IMR-90 (cell line): ENCODE results near the gene ESR2.
A peak's percentile ranks its signal among the peaks of the same experiment; 100 is the strongest.

Source experiments
- NFE2L2 ChIP-seq: fragments of 150-350 bp; IDR thresholded peaks from 2 replicates; pipeline ENCODE4 v1.6.1; 2016; ENCODE audit warnings: low read depth, mild to moderate bottlenecking, low read length
- POLR2A ChIP-seq: IDR thresholded peaks from 2 replicates; pipeline ENCODE4 v1.6.1; 2012; ENCODE audit warnings: mild to moderate bottlenecking, low read depth, low read length
- RCOR1 ChIP-seq: IDR thresholded peaks from 2 replicates; pipeline ENCODE4 v1.6.1; 2012; ENCODE audit warnings: mild to moderate bottlenecking, low read length, improper control_type of control experiment; ENCODE audit not compliant: insufficient replicate concordance
- RFX5 ChIP-seq: IDR thresholded peaks from 2 replicates; pipeline ENCODE4 v1.8.0; 2012; ENCODE audit warnings: low read depth, mild to moderate bottlenecking, low read length, moderate library complexity
- TF ChIP-seq, protein P1 (sequence below): conservative IDR thresholded peaks from 2 replicates; pipeline ENCODE4 v1.5.1; 2012; ENCODE audit warnings: mild to moderate bottlenecking, low read depth, low read length, improper control_type of control experiment
- TF ChIP-seq, protein P2 (sequence below): fragments of 150-350 bp; IDR thresholded peaks from 2 replicates; pipeline ENCODE4 v1.6.1; 2017; ENCODE audit warnings: mild to moderate bottlenecking, antibody characterized with exemption, low read length, low read depth
- TF ChIP-seq, protein P3 (sequence below): fragments of 150-350 bp; IDR thresholded peaks from 2 replicates; pipeline ENCODE4 v1.6.1; 2016; ENCODE audit warnings: low read depth, mild to moderate bottlenecking, low read length, moderate library complexity, borderline replicate concordance

DNA sequence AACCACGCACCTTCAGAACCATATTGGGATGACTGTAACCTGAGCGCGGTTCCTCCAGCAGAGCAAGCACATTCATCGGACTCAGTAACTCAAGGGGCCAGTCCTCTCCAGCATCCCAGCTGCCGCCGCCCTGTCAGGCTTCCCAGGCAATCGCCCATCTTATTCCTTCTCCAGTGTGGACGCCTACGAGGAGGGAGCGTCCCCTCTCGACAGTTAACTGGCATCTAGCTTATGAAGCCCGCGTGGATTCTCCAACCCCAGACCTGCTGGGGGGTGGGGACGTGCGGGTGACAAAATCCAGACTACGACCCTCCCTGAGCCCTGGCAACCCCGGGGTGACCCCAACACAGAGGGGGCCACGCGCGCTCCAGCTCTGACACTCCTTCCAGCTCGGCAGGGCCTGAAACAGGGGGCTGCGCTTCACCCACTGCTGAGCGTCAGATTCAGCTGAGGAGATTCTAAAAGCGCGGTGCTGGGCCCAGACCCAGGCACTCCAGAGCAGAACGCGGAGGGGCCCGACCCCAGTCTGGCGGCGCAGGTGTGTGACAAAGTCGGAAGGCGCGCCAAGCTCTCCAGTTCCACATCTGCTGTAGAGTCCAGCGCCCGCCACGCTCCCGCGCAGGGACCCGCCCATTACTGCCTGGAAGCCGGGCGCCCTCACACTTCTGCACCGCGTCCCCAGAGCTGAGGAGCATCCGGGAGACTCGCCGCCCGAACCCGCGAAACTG lies 43.9 kb upstream of the ESR2 start:
- TF ChIP-seq POLR2A (no peak), NFE2L2 (no peak), RFX5 (no peak), RCOR1 (no peak)
- TF ChIP-seq, protein P1, sequence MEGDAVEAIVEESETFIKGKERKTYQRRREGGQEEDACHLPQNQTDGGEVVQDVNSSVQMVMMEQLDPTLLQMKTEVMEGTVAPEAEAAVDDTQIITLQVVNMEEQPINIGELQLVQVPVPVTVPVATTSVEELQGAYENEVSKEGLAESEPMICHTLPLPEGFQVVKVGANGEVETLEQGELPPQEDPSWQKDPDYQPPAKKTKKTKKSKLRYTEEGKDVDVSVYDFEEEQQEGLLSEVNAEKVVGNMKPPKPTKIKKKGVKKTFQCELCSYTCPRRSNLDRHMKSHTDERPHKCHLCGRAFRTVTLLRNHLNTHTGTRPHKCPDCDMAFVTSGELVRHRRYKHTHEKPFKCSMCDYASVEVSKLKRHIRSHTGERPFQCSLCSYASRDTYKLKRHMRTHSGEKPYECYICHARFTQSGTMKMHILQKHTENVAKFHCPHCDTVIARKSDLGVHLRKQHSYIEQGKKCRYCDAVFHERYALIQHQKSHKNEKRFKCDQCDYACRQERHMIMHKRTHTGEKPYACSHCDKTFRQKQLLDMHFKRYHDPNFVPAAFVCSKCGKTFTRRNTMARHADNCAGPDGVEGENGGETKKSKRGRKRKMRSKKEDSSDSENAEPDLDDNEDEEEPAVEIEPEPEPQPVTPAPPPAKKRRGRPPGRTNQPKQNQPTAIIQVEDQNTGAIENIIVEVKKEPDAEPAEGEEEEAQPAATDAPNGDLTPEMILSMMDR = 0 out of 2 replicates have a peak, but pooled peaks have one; percentile 17
- TF ChIP-seq, protein P2, sequence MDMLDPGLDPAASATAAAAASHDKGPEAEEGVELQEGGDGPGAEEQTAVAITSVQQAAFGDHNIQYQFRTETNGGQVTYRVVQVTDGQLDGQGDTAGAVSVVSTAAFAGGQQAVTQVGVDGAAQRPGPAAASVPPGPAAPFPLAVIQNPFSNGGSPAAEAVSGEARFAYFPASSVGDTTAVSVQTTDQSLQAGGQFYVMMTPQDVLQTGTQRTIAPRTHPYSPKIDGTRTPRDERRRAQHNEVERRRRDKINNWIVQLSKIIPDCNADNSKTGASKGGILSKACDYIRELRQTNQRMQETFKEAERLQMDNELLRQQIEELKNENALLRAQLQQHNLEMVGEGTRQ = no peak
- TF ChIP-seq, protein P3, sequence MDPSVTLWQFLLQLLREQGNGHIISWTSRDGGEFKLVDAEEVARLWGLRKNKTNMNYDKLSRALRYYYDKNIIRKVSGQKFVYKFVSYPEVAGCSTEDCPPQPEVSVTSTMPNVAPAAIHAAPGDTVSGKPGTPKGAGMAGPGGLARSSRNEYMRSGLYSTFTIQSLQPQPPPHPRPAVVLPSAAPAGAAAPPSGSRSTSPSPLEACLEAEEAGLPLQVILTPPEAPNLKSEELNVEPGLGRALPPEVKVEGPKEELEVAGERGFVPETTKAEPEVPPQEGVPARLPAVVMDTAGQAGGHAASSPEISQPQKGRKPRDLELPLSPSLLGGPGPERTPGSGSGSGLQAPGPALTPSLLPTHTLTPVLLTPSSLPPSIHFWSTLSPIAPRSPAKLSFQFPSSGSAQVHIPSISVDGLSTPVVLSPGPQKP = no peak
